K562 (cell line): ENCODE measurements around the gene POLD4. TPM values are rescaled to one million over a fixed set of nuclear protein-coding genes. Genes with fewer than 3 reads are reported as not detected.

ENCODE experiments used
- ARID3B ChIP-seq: fragments of 250-450 bp; sonication (Bioruptor Pico); IDR thresholded peaks from 2 replicates; pipeline ENCODE4 v1.4.0; 2020; ENCODE audit warnings: borderline replicate concordance
- E2F1 ChIP-seq: sonication (generic); formaldehyde crosslinking; IDR thresholded peaks from 2 replicates; pipeline ENCODE4 v1.8.1; 2023; ENCODE audit warnings: mild to moderate bottlenecking, missing genetic modification reagents, moderate library complexity
- FOXK2 ChIP-seq, 2 experiments: fragments of 450-650 bp; IDR thresholded peaks in 1 of 2; conservative IDR thresholded peaks in 1 of 2; 2 replicates each; pipeline ENCODE4 v1.6.1; 2016; ENCODE audit warnings: low read depth in 2 of 2, mild to moderate bottlenecking in 1 of 2
- GATA2 ChIP-seq: sonication (generic); formaldehyde crosslinking; IDR thresholded peaks from 2 replicates; pipeline ENCODE4 v1.4.0; 2020; ENCODE audit warnings: mild to moderate bottlenecking, missing genetic modification reagents
- HCFC1 ChIP-seq: IDR thresholded peaks from 2 replicates; pipeline ENCODE4 v1.6.1; 2012; ENCODE audit warnings: low read depth, low read length, improper control_type of control experiment
- HMG20B ChIP-seq: fragments of 250-450 bp; sonication (Bioruptor Pico); IDR thresholded peaks from 2 replicates; pipeline ENCODE4 v1.5.0; 2021; ENCODE audit warnings: mild to moderate bottlenecking
- MED1 ChIP-seq: sonication (generic); formaldehyde crosslinking; IDR thresholded peaks from 2 replicates; pipeline ENCODE4 v1.8.1; 2023; ENCODE audit warnings: missing genetic modification reagents, borderline replicate concordance
- NUFIP1 ChIP-seq: fragments of 450-650 bp; IDR thresholded peaks from 2 replicates; pipeline ENCODE4 v1.6.1; 2018; ENCODE audit not compliant: partially characterized antibody
- PHF8 ChIP-seq: fragments of 200-600 bp; sonication (generic); IDR thresholded peaks from 2 replicates; pipeline ENCODE4 v1.6.1; 2012; ENCODE audit warnings: mixed run types, mild to moderate bottlenecking, inconsistent platforms, low read length, moderate library complexity, borderline replicate concordance
- PTTG1 ChIP-seq: fragments of 450-650 bp; IDR thresholded peaks from 2 replicates; pipeline ENCODE4 v1.6.1; 2016; ENCODE audit warnings: low read depth, mild to moderate bottlenecking, missing genetic modification characterization, missing compliant biosample characterization
- RNF2 ChIP-seq: sonication (generic); IDR thresholded peaks from 2 replicates; pipeline ENCODE4 v1.6.1; 2016
- SNIP1 ChIP-seq: fragments of 450-650 bp; IDR thresholded peaks from 2 replicates; pipeline ENCODE4 v1.7.1; 2017; ENCODE audit warnings: low read depth, mild to moderate bottlenecking
- SOX6 ChIP-seq: fragments of 450-650 bp; IDR thresholded peaks from 2 replicates; pipeline ENCODE4 v1.6.1; 2014; ENCODE audit warnings: mild to moderate bottlenecking
- SRF ChIP-seq, 2 experiments: fragments of 250-450, 450-650 bp in 1 of 2; sonication (Bioruptor Pico) in 1 of 2; sonication (generic) in 1 of 2; formaldehyde crosslinking; IDR thresholded peaks; 2 replicates each; pipeline versions ENCODE4 v1.5.0 to v1.5.1; 2020 to 2022; ENCODE audit warnings: mild to moderate bottlenecking in 1 of 2, missing genetic modification reagents in 1 of 2
- SUPT5H ChIP-seq: fragments of 450-650 bp; IDR thresholded peaks from 2 replicates; pipeline ENCODE4 v1.6.1; 2016
- TCF15 ChIP-seq: fragments of 250-450 bp; sonication (Bioruptor Pico); IDR thresholded peaks from 2 replicates; pipeline ENCODE4 v1.8.0; 2022; ENCODE audit warnings: moderate library complexity, mild to moderate bottlenecking, inconsistent platforms
- TEAD1 ChIP-seq, 2 experiments: fragments of 450-650 bp in 1 of 2; sonication (generic) in 1 of 2; formaldehyde crosslinking; IDR thresholded peaks; 2 replicates each; pipeline versions ENCODE4 v1.4.0 to v1.8.0; 2020 to 2022; ENCODE audit warnings: mild to moderate bottlenecking in 2 of 2, missing genetic modification reagents in 1 of 2
- ZC3H4 ChIP-seq: sonication (generic); formaldehyde crosslinking; IDR thresholded peaks from 2 replicates; pipeline ENCODE4 v1.9.0; 2021; ENCODE audit warnings: missing genetic modification reagents, borderline replicate concordance
- ZNF408 ChIP-seq: fragments of 250-450 bp; sonication (Bioruptor Pico); IDR thresholded peaks from 2 replicates; pipeline ENCODE4 v1.4.0; 2020; ENCODE audit warnings: low read depth, mild to moderate bottlenecking, moderate library complexity
- ZNF41 ChIP-seq: fragments of 250-450 bp; sonication (Bioruptor Pico); conservative IDR thresholded peaks from 2 replicates; pipeline ENCODE4 v1.4.0; 2020; ENCODE audit warnings: mild to moderate bottlenecking
- ZNF583 ChIP-seq: fragments of 250-450 bp; sonication (Bioruptor Pico); IDR thresholded peaks from 2 replicates; pipeline ENCODE4 v1.4.0; 2020
- ZNF589 ChIP-seq: fragments of 200-800 bp; sonication (Bioruptor generic); IDR thresholded peaks from 2 replicates; pipeline ENCODE4 v1.6.1; 2016; ENCODE audit warnings: low read depth, missing genetic modification characterization, missing compliant biosample characterization
- polyA plus RNA-seq, 8 experiments: library from polyadenylated mRNA; depleted of rRNA in 4 of 8; stranded (reverse) in 5 of 8; unstranded in 3 of 8; fragments of >200 nt; fragmentation: Nextera tagmentation in 2 of 8; fragmentation: Illumina TruSeq in 1 of 8; extraction: Ambion mirVana in 2 of 8; extraction: Trizol in 1 of 8; gene quantifications; 2 replicates each; pipeline versions ENCODE4 v1.2.1 to v1.2.3, GENCODE V29; 2011 to 2014; ENCODE audit warnings: inconsistent platforms in 1 of 8, missing spikeins in 1 of 8
- total RNA-seq, 7 experiments: library from RNA; depleted of rRNA in 6 of 7; stranded (reverse); fragments of >200 nt in 6 of 7; fragmentation: Illumina TruSeq in 2 of 7; extraction: Trizol in 2 of 7; gene quantifications; 2 replicates each; pipeline versions ENCODE4 v1.2.1 to v1.2.3, GENCODE V29; 2011 to 2021; ENCODE audit warnings: low replicate concordance in 1 of 7
- TF ChIP-seq, protein P1 (sequence below), 2 experiments: IDR thresholded peaks; 2 replicates each; pipeline ENCODE4 v1.6.1; 2012; ENCODE audit warnings: improper control_type of control experiment in 2 of 2, low read depth in 2 of 2, low read length in 2 of 2, borderline replicate concordance in 1 of 2

Gene POLD4
- total and polyA plus RNA-seq, 9 of the 15 experiments (the other 6 are each of a cell fraction or from before 2014, with no cell fraction given), result 5.8 to 64.5 (median 18.3) TPM

GRCh38 chr11:67391304-67392182 lies 38.2 kb upstream of the POLD4 start, which contains the start of gene RAD9A (continued):
- TF ChIP-seq ZC3H4 (CRISPR knock-in tag), result no peak; the same call in 1 of the 2 replicates
- 0 out of 4 replicates have a peak, but pooled peaks of 1 of the 2 experiments have one; percentile 11 for TF ChIP-seq SRF (CRISPR knock-in tag; IDR thresholded peaks at IDR 0.05)
- peak; percentile 40; the same call in 1 of the 2 replicates for TF ChIP-seq ZNF589 (CRISPR knock-in tag)
- peak; percentile 76 for TF ChIP-seq RNF2
- TF ChIP-seq PTTG1 (tag), result no peak
- no peak for TF ChIP-seq NUFIP1
- TF ChIP-seq HCFC1, result peak; percentile 66
- TF ChIP-seq ZNF408 (CRISPR knock-in tag), result no peak
- TF ChIP-seq MED1 (CRISPR knock-in tag), result no peak
- peak; percentile 15 to 89; a peak in 2 of 4 replicates for TF ChIP-seq TEAD1 (CRISPR knock-in tag; IDR thresholded peaks at IDR 0.05)
- peak; percentile 91 for TF ChIP-seq E2F1 (CRISPR knock-in tag)
- TF ChIP-seq, protein P1, sequence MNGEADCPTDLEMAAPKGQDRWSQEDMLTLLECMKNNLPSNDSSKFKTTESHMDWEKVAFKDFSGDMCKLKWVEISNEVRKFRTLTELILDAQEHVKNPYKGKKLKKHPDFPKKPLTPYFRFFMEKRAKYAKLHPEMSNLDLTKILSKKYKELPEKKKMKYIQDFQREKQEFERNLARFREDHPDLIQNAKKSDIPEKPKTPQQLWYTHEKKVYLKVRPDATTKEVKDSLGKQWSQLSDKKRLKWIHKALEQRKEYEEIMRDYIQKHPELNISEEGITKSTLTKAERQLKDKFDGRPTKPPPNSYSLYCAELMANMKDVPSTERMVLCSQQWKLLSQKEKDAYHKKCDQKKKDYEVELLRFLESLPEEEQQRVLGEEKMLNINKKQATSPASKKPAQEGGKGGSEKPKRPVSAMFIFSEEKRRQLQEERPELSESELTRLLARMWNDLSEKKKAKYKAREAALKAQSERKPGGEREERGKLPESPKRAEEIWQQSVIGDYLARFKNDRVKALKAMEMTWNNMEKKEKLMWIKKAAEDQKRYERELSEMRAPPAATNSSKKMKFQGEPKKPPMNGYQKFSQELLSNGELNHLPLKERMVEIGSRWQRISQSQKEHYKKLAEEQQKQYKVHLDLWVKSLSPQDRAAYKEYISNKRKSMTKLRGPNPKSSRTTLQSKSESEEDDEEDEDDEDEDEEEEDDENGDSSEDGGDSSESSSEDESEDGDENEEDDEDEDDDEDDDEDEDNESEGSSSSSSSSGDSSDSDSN (IDR thresholded peaks at IDR 0.05; ENCODE audit: borderline replicate concordance in 1 of 2, low read depth in 2 of 2, low read length in 2 of 2), result 0 out of 4 replicates have a peak, but pooled peaks of 1 of the 2 experiments have one; percentile 34
- peak; percentile 40; the same call in 1 of the 2 replicates for TF ChIP-seq SOX6
- TF ChIP-seq TCF15 (CRISPR knock-in tag), result no peak
- no peak for TF ChIP-seq SNIP1
- peak; percentile 70 for TF ChIP-seq SUPT5H
- TF ChIP-seq FOXK2 (conservative IDR thresholded peaks at IDR 0.05 in 1 of 2, IDR thresholded peaks at IDR 0.05 in 1 of 2; ENCODE audit: low read depth in 2 of 2), result peak; percentile 53 to 94; a peak in 3 of 4 replicates
- TF ChIP-seq GATA2 (CRISPR knock-in tag), result no peak
- TF ChIP-seq ZNF41 (CRISPR knock-in tag), result no peak; the same call in 1 of the 2 replicates
- TF ChIP-seq ARID3B (CRISPR knock-in tag), result 0 out of 2 replicates have a peak, but pooled peaks have one; percentile 71
- no peak for TF ChIP-seq ZNF583 (CRISPR knock-in tag)
- TF ChIP-seq PHF8, result peak; percentile 82; the same call in 1 of the 2 replicates
- no peak for TF ChIP-seq HMG20B (CRISPR knock-in tag)
